Epithelial cell of esophagus (primary cell): ENCODE results near the gene GBGT1.
A peak's percentile ranks its signal among the peaks of the same experiment; 100 is the strongest.

Source experiments
- DNase-seq: peaks from one replicate; pipeline ENCODE4 v3.0.0; 2010; ENCODE audit warnings: low read depth
- H3K4me3 ChIP-seq: 2 replicates; pipeline ENCODE4 v1.5.1; 2011; ENCODE audit warnings: mild to moderate bottlenecking, low read length, control low read depth
- TF ChIP-seq, protein P1 (sequence below): IDR thresholded peaks from 2 replicates; pipeline ENCODE4 v1.5.1; 2011; ENCODE audit warnings: low read depth, mild to moderate bottlenecking, low read length, control low read depth, inconsistent platforms; ENCODE audit not compliant: insufficient read depth; ENCODE audit errors: missing control alignments

The GBGT1 gene

DNA sequence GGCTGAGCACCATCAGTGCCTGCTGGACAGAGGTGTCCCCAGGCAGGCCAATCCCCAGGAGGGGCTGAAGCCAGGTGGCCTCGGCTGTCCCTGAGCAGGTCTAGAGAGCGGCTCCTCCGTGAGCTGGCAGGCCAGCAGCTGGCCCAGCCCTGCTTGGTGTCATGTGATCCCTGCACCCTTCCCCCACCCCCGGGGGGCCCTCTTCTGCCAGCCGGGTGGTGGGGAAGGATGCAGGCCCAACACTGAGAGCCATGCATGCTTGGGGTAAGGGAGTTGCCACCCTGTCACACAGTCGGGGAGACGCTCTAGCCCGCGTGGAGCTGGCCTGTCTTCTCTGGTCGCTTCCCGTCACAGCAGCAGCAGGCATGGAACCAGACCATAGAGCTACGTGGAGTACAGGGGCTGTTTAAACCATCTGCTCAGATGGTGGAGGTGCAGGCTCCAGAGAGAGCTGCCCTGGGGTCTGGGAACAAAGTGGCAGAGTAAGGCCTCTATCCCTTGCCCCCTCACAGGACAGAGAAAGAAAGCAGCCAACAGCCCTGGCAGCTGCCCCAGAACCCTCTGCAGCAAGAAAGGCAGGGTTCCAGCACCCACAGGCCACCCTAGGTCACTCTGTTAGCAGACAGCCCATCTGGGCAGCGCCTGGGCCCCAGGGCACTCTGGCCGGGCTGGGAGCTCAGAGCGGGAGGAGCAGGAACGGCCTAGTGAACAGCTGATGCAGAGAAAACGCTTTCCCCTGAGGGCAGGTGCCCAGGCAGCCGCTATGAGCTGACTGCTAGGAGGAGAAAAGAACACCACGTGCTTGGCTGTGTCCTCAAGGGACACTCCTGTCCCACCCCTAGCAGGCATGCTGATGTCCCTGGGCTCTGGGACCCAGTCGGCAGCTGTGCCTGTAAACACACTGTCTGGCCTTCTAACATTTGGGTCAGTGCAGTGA is 49.5 kb downstream of the GBGT1 start:
- peak; percentile 44 for DNase-seq
- TF ChIP-seq, protein P1, sequence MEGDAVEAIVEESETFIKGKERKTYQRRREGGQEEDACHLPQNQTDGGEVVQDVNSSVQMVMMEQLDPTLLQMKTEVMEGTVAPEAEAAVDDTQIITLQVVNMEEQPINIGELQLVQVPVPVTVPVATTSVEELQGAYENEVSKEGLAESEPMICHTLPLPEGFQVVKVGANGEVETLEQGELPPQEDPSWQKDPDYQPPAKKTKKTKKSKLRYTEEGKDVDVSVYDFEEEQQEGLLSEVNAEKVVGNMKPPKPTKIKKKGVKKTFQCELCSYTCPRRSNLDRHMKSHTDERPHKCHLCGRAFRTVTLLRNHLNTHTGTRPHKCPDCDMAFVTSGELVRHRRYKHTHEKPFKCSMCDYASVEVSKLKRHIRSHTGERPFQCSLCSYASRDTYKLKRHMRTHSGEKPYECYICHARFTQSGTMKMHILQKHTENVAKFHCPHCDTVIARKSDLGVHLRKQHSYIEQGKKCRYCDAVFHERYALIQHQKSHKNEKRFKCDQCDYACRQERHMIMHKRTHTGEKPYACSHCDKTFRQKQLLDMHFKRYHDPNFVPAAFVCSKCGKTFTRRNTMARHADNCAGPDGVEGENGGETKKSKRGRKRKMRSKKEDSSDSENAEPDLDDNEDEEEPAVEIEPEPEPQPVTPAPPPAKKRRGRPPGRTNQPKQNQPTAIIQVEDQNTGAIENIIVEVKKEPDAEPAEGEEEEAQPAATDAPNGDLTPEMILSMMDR, result no peak
- no peak overlapping the region for H3K4me3 ChIP-seq

DNA sequence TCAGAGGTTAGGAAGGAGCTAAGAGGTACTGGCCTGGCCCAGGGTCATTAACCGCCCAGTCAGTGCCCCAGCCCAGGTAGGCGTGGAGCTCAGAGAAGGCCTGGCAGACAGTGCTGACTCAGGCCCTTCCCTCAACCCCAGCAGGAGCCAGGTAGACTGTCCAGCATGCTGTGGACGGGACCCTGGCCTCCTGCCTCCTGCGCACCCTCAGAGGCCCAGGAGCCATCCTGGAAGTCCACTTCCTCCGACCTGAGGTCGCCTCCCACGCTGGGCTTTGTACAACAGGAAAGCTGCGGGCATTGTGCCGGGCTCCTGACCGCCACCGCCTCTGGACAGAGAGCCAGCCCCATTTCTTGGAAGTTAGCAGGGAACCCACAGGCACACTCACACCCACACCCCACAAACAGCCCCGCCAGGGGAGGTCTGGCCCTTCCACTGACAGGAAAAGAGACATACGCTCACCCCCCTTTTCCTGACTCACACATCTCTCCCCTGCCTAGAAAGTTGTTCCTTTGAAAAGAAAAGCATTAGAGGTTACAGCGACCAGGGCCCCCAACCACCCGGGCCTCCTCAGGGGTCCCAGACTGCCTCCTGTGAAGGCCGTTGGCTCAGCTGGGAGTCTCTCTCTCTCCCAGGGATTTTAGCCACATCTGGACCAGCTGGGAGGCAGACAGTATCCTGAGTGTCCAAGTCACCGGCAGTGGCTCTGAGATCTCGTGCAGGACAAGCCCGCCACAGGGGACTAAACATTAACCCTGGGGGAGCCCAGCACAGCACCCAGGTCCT is 50.4 kb downstream of the GBGT1 start:
- TF ChIP-seq, protein P1, result no peak
- no peak overlapping the region for H3K4me3 ChIP-seq
- DNase-seq, result no peak

DNA sequence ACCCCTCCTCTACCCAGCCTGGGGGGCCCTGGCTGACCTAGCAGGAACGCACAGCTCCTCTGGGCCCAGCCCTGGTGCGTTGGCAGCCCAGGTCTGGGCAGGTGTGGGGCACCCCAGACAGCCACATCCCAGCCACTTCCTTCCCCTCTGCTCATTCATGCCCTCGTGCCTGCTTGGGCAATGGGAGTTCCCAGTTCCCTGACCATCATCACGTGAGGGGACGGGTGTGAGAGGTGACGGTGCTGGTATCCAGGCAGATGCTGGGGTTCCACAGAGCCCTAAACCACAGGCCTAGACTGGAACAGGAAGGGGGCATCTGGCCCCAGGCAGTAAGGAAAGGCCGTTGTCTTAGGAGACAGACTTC is 51.1 kb downstream of the GBGT1 start:
- H3K4me3 ChIP-seq, result no peak overlapping the region
- DNase-seq, result no peak
- TF ChIP-seq, protein P1, result no peak

DNA sequence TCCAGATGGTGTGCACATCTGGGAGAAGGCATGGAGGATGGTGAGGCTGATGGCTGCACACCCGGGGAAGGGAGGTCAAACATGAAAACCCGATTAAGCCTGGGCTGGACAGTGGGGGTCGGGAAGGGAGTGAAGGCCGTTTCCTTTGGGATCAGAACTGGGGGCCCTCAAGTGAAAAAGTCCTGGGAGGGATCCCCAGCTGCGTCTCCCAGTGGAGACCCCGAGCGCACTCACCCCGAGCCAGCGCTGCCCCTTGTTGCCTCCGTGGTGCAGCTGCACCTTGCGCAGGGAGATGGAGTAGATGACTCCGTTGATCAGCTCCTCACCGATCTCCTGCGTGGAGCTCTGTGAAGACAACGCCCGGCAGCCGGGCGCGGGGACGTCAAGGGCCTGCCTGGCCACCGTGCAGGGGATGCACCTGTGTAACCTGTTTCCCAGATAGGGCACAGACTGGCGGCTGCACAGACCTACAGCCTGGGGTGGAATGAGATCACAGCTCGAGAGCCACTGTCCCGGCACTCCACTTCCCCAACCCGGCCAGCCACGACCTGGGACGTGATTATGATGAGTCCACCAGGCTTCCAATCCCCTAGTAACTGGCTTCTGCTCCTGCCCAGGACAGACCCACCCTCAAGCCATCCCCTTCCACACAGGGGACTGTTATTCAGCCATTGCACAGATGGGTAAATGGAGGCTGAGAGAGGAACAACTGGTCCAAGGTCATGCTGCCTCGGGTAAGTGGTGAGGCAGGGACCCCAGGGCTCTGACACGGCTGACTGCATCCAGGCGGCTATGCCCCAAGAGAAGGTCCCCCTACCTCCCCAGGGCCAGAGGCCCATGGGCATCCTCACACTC is 51.7 kb downstream of the GBGT1 start:
- TF ChIP-seq, protein P1, result no peak
- no peak overlapping the region for H3K4me3 ChIP-seq
- no peak for DNase-seq

DNA sequence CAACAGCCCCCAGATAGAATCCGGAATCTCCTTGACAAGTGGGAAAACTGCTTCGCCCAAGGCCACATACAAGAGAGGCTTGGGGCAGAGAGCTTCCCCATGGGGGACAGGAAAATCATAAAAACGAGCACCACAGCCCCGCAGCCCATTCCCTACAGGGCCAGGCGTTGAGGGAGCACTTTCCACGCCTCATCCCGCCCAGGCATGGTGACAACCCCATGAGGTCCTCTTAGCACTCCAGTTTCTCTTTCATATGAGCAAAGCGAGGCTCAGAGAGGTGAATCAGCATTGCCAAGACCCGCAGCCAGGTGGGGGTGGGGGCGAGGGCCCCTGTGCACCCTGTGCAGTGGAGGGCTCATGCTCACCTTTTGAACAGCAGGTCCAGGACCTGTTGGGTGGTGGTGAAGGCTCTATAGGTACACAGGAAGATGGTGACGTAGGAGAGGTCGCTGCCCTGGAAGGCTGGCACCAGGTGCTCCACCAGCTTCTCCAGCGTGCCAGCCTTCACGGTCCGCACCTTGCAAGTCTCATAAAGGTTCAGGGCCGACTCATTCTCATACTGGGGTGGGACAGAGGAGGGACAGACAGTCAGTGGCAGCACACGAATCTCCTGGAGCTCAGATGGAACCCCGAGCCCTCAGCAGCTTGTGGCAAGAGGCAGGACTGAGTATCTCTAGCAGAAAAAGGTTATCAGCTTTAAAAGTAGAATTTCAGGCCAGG is 53.6 kb downstream of the GBGT1 start:
- TF ChIP-seq, protein P1, result no peak
- no peak for DNase-seq
- no peak overlapping the region for H3K4me3 ChIP-seq
